HepG2 (cell line): ENCODE measurements around the gene DNAJA3. TPM values are rescaled to one million over a fixed set of nuclear protein-coding genes. Genes with fewer than 3 reads are reported as not detected.

ENCODE experiments used
- CBX5 ChIP-seq: sonication (generic); formaldehyde crosslinking; IDR thresholded peaks from 2 replicates; pipeline ENCODE4 v1.4.0; 2020; ENCODE audit warnings: missing genetic modification reagents, borderline replicate concordance
- FOXO1 ChIP-seq: sonication (generic); formaldehyde crosslinking; IDR thresholded peaks from 2 replicates; pipeline ENCODE4 v1.4.0; 2020; ENCODE audit warnings: missing genetic modification reagents
- KLF16 ChIP-seq, 2 experiments: sonication (generic) in 1 of 2; formaldehyde crosslinking in 1 of 2; IDR thresholded peaks; 2 replicates each; pipeline versions ENCODE4 v1.6.1 to v1.8.0; 2016 to 2023; ENCODE audit warnings: missing genetic modification reagents in 2 of 2, missing compliant biosample characterization in 1 of 2
- MEF2D ChIP-seq: sonication (generic); formaldehyde crosslinking; IDR thresholded peaks from 2 replicates; pipeline ENCODE4 v1.5.1; 2020; ENCODE audit warnings: mild to moderate bottlenecking, missing genetic modification reagents
- MEIS1 ChIP-seq: sonication (generic); formaldehyde crosslinking; IDR thresholded peaks from 2 replicates; pipeline ENCODE4 v1.9.0; 2021; ENCODE audit warnings: mild to moderate bottlenecking, missing genetic modification reagents, moderate library complexity, borderline replicate concordance
- NFKB2 ChIP-seq: sonication (generic); formaldehyde crosslinking; IDR thresholded peaks from 2 replicates; pipeline ENCODE4 v1.4.0; 2020; ENCODE audit warnings: missing genetic modification reagents, borderline replicate concordance
- RXRB ChIP-seq: IDR thresholded peaks from 2 replicates; pipeline ENCODE4 v1.6.1; 2016; ENCODE audit warnings: borderline replicate concordance, missing genetic modification reagents, missing compliant biosample characterization
- ZFX ChIP-seq: sonication (generic); formaldehyde crosslinking; IDR thresholded peaks from 2 replicates; pipeline ENCODE4 v1.4.0; 2020; ENCODE audit warnings: mild to moderate bottlenecking, low read depth, missing genetic modification reagents, moderate library complexity
- ZNF33A ChIP-seq: sonication (generic); formaldehyde crosslinking; IDR thresholded peaks from 2 replicates; pipeline ENCODE4 v1.5.1; 2020; ENCODE audit warnings: missing genetic modification reagents, mild to moderate bottlenecking, moderate library complexity, borderline replicate concordance
- ZNF510 ChIP-seq: sonication (generic); formaldehyde crosslinking; IDR thresholded peaks from 2 replicates; pipeline ENCODE4 v1.4.0; 2020; ENCODE audit warnings: low read depth, mild to moderate bottlenecking, missing genetic modification reagents
- polyA plus RNA-seq, 8 experiments: library from polyadenylated mRNA; depleted of rRNA in 3 of 8; stranded (reverse) in 7 of 8; unstranded in 1 of 8; fragments of >200 nt; fragmentation: Illumina TruSeq in 4 of 8; extraction: Trizol in 4 of 8; gene quantifications; 2 replicates each; pipeline versions ENCODE4 v1.2.1 to v1.2.3, GENCODE V29; 2011 to 2016; ENCODE audit warnings: low read depth in 4 of 8, missing spikeins in 1 of 8, mixed read lengths in 1 of 8; ENCODE audit not compliant: insufficient read depth in 1 of 8
- total RNA-seq, 5 experiments: library from RNA; depleted of rRNA; stranded (reverse); fragments of >200 nt; fragmentation: Illumina TruSeq; extraction: Trizol; gene quantifications; 2 replicates each; pipeline ENCODE4 v1.2.3, GENCODE V29; 2016; ENCODE audit warnings: low read depth in 1 of 5
- TF ChIP-seq, protein P1 (sequence below): sonication (generic); formaldehyde crosslinking; IDR thresholded peaks from 2 replicates; pipeline ENCODE4 v1.4.0; 2020; ENCODE audit warnings: mild to moderate bottlenecking, missing genetic modification reagents
- TF ChIP-seq, protein P2 (sequence below): sonication (generic); formaldehyde crosslinking; IDR thresholded peaks from 2 replicates; pipeline ENCODE4 v1.4.0; 2020; ENCODE audit warnings: missing genetic modification reagents
- TF ChIP-seq, protein P3 (sequence below): IDR thresholded peaks from 2 replicates; pipeline ENCODE4 v1.6.1; 2016; ENCODE audit warnings: low read depth
- TF ChIP-seq, protein P4 (sequence below): sonication (generic); formaldehyde crosslinking; IDR thresholded peaks from 2 replicates; pipeline ENCODE4 v1.9.0; 2022; ENCODE audit warnings: missing genetic modification reagents, mild to moderate bottlenecking, borderline replicate concordance
- TF ChIP-seq, protein P5 (sequence below): sonication (generic); formaldehyde crosslinking; IDR thresholded peaks from 2 replicates; pipeline ENCODE4 v1.4.0; 2020; ENCODE audit warnings: missing genetic modification reagents
- TF ChIP-seq, protein P6 (sequence below): IDR thresholded peaks from 2 replicates; pipeline ENCODE4 v1.6.1; 2016; ENCODE audit warnings: missing genetic modification reagents, missing compliant biosample characterization

The DNAJA3 gene
- total and polyA plus RNA-seq, 2 of the 13 experiments (the other 11 are each of a cell fraction or from before 2014, with no cell fraction given) = 77.0 to 83.3 TPM

DNA sequence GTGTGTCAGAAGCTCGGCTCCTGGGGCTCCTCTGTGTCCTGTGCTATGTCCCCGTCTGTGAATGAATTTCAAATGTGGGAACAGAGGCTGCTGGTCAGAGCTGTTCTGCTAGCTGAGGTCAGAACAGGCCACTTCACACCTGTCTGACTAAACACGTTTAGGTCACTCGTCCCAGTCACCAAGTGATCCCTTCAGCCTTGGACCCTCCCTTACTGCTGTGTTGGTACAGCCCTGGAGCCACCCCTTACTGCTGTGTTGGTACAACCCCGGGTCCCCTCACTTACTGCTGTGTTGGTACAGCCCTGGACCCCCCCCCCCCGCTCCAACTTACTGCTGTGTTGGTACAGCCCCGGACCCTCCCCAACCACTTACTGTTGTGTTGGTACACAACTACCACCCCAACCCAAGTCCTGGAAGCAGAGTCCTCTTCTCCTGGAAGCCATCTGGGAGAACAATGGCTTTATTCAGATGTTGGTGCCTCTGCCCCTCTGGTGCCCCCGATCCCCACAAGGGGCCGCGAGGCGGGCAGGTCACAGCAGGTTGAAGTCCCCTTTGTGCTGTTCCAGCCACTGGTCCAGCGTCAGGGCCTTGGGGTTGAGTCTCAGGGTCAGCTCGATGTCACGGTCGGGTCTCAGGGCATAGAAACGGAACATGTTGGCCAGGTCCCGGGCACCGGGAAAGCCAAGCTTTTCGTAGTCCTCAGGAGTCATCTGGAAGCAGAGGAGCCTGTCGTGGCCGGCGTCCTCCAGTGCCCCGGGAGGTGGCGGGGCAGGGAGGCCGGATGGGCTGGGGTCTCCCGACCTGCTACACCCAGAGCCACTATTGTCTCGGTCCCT, 35.8 kb downstream of the DNAJA3 start (continued):
- TF ChIP-seq FOXO1 (CRISPR knock-in tag) (peak; percentile 78), RXRB (CRISPR knock-in tag) (peak; percentile 89), CBX5 (peak; percentile 75; the same call in 1 of the 2 replicates), NFKB2 (CRISPR knock-in tag) (peak; percentile 72; the same call in 1 of the 2 replicates), KLF16 (CRISPR knock-in tag; IDR thresholded peaks at IDR 0.05) (peak in 1 of 2 experiments; percentile 69; a peak in 2 of 4 replicates), MEF2D (CRISPR knock-in tag) (0 out of 2 replicates have a peak, but pooled peaks have one; percentile 16), ZNF33A (no peak), MEIS1 (peak; percentile 63; the same call in 1 of the 2 replicates), ZFX (peak; percentile 80), ZNF510 (peak; percentile 68; the same call in 1 of the 2 replicates)
- TF ChIP-seq, protein P1, sequence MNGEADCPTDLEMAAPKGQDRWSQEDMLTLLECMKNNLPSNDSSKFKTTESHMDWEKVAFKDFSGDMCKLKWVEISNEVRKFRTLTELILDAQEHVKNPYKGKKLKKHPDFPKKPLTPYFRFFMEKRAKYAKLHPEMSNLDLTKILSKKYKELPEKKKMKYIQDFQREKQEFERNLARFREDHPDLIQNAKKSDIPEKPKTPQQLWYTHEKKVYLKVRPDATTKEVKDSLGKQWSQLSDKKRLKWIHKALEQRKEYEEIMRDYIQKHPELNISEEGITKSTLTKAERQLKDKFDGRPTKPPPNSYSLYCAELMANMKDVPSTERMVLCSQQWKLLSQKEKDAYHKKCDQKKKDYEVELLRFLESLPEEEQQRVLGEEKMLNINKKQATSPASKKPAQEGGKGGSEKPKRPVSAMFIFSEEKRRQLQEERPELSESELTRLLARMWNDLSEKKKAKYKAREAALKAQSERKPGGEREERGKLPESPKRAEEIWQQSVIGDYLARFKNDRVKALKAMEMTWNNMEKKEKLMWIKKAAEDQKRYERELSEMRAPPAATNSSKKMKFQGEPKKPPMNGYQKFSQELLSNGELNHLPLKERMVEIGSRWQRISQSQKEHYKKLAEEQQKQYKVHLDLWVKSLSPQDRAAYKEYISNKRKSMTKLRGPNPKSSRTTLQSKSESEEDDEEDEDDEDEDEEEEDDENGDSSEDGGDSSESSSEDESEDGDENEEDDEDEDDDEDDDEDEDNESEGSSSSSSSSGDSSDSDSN (CRISPR knock-in tag) = peak; percentile 79
- TF ChIP-seq, protein P2, sequence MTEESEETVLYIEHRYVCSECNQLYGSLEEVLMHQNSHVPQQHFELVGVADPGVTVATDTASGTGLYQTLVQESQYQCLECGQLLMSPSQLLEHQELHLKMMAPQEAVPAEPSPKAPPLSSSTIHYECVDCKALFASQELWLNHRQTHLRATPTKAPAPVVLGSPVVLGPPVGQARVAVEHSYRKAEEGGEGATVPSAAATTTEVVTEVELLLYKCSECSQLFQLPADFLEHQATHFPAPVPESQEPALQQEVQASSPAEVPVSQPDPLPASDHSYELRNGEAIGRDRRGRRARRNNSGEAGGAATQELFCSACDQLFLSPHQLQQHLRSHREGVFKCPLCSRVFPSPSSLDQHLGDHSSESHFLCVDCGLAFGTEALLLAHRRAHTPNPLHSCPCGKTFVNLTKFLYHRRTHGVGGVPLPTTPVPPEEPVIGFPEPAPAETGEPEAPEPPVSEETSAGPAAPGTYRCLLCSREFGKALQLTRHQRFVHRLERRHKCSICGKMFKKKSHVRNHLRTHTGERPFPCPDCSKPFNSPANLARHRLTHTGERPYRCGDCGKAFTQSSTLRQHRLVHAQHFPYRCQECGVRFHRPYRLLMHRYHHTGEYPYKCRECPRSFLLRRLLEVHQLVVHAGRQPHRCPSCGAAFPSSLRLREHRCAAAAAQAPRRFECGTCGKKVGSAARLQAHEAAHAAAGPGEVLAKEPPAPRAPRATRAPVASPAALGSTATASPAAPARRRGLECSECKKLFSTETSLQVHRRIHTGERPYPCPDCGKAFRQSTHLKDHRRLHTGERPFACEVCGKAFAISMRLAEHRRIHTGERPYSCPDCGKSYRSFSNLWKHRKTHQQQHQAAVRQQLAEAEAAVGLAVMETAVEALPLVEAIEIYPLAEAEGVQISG = peak; percentile 73
- TF ChIP-seq, protein P3, sequence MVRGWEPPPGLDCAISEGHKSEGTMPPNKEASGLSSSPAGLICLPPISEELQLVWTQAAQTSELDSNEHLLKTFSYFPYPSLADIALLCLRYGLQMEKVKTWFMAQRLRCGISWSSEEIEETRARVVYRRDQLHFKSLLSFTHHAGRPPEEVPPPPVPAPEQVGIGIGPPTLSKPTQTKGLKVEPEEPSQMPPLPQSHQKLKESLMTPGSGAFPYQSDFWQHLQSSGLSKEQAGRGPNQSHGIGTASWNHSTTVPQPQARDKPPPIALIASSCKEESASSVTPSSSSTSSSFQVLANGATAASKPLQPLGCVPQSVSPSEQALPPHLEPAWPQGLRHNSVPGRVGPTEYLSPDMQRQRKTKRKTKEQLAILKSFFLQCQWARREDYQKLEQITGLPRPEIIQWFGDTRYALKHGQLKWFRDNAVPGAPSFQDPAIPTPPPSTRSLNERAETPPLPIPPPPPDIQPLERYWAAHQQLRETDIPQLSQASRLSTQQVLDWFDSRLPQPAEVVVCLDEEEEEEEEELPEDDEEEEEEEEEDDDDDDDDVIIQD (CRISPR knock-in tag) = 0 out of 2 replicates have a peak, but pooled peaks have one; percentile 10
- TF ChIP-seq, protein P4, sequence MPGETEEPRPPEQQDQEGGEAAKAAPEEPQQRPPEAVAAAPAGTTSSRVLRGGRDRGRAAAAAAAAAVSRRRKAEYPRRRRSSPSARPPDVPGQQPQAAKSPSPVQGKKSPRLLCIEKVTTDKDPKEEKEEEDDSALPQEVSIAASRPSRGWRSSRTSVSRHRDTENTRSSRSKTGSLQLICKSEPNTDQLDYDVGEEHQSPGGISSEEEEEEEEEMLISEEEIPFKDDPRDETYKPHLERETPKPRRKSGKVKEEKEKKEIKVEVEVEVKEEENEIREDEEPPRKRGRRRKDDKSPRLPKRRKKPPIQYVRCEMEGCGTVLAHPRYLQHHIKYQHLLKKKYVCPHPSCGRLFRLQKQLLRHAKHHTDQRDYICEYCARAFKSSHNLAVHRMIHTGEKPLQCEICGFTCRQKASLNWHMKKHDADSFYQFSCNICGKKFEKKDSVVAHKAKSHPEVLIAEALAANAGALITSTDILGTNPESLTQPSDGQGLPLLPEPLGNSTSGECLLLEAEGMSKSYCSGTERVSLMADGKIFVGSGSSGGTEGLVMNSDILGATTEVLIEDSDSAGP (CRISPR knock-in tag) = peak; percentile 86
- TF ChIP-seq, protein P5, sequence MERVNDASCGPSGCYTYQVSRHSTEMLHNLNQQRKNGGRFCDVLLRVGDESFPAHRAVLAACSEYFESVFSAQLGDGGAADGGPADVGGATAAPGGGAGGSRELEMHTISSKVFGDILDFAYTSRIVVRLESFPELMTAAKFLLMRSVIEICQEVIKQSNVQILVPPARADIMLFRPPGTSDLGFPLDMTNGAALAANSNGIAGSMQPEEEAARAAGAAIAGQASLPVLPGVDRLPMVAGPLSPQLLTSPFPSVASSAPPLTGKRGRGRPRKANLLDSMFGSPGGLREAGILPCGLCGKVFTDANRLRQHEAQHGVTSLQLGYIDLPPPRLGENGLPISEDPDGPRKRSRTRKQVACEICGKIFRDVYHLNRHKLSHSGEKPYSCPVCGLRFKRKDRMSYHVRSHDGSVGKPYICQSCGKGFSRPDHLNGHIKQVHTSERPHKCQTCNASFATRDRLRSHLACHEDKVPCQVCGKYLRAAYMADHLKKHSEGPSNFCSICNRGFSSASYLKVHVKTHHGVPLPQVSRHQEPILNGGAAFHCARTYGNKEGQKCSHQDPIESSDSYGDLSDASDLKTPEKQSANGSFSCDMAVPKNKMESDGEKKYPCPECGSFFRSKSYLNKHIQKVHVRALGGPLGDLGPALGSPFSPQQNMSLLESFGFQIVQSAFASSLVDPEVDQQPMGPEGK = peak; percentile 93
- TF ChIP-seq, protein P6, sequence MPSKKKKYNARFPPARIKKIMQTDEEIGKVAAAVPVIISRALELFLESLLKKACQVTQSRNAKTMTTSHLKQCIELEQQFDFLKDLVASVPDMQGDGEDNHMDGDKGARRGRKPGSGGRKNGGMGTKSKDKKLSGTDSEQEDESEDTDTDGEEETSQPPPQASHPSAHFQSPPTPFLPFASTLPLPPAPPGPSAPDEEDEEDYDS (CRISPR knock-in tag) = peak; percentile 38; the same call in 1 of the 2 replicates
